Ascending aorta (tissue), 2 donors: ENCODE measurements around the gene ENDOG. TPM values are rescaled to one million over a fixed set of nuclear protein-coding genes. Genes with fewer than 3 reads are reported as not detected.
A peak's percentile ranks its signal among the peaks of the same experiment; 100 is the strongest.
"Not testable (repeated sequence)": the region's sequence is repeated elsewhere in the genome, so short reads cannot be mapped to it uniquely, and the experiment has no call there.

Experiments used
- DNase-seq, 2 donors: peaks; one replicate each; pipeline ENCODE4 v3.0.0-alpha.2; 2019; ENCODE audit warnings: low spot score in 2 of 2
- H3K27ac ChIP-seq, 2 donors: fragments of 200-600 bp; sonication (generic); one replicate each; pipeline ENCODE4 v1.5.1; 2016 to 2017; ENCODE audit warnings: mild to moderate bottlenecking in 1 of 2
- H3K27me3 ChIP-seq: fragments of 200-600 bp; sonication (generic); one replicate; pipeline ENCODE4 v1.5.1; 2017
- H3K36me3 ChIP-seq, 2 donors: fragments of 200-600 bp; sonication (generic); one replicate each; pipeline ENCODE4 v1.5.1; 2016
- H3K4me1 ChIP-seq, 2 donors: fragments of 200-600 bp; sonication (generic); one replicate each; pipeline ENCODE4 v1.5.1; 2016 to 2017; ENCODE audit warnings: mild to moderate bottlenecking in 1 of 2
- H3K4me3 ChIP-seq, 2 donors: fragments of 200-600 bp; sonication (generic); one replicate each; pipeline ENCODE4 v1.5.1; 2016 to 2017; ENCODE audit warnings: mild to moderate bottlenecking in 1 of 2
- H3K9me3 ChIP-seq, 2 donors: fragments of 200-600 bp; sonication (generic); one replicate each; pipeline ENCODE4 v1.5.1; 2016
- intact Hi-C: fragments of 100-400 bp; cut with DNase I; formaldehyde crosslinking; loops from one replicate; pipeline ENCODE4 v1.15.1; 2023
- total RNA-seq: library from RNA; depleted of rRNA; stranded (reverse); fragments of >200 nt; gene quantifications from one replicate; pipeline ENCODE4 v1.1.0, GENCODE V29; 2016
- TF ChIP-seq, protein P1 (sequence below), 3 experiments: fragments of 200-600 bp in 2 of 3; fragments of 450-650 bp in 1 of 3; sonication (generic) in 2 of 3; IDR thresholded peaks; one replicate each; pipeline ENCODE4 v1.5.1; 2016 to 2019; ENCODE audit warnings: antibody characterized with exemption in 3 of 3, mild to moderate bottlenecking in 1 of 3, moderate library complexity in 1 of 3

Gene ENDOG
- total RNA-seq, 1 donor from 2014 or later, result 59.4 TPM

DNA sequence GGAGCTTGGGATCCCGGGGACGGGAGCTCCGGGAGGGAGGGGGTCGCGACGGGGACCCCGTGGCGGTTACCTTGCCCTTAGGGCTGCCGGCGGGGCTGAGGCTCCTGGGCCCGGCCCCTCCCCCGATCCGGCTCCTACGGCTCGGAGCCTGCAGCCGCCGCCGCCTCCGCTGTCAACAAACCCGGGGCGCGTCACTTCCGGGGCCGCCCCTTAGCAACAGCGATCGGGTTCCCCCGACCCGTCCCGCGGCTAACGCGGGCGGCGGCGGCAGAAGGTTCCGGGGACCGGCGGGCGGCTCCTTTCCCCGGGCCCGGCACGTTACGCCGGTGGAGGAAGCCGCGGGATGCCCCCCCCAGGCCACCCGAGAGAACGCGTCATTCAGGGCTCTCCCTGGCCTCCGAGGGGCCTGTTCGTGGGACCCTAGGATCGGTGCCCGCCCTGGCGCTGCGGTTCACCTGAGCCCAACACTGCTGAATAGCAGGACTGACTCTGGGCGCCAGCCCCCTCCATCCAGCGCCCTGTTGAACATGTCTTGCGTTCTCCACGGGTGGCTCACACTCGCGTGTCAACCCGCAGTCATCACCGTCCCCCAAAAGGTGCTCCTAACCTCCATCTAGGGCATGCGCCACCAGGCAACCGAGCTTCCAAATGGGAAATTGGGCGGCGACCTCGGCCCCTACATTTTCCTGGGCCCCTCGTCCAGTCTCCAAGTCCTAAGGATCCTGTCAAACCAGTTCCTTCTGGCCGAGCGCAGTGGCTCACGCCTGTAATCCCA, 46.4 kb upstream of the ENDOG start, which contains the start of gene ZER1:
ZER1 (minus strand) TSS at position 183 of the 775 bp plus-strand sequence. CDS start 16,362 bp downstream, outside the sequence.
- Histone ChIP-seq H3K4me1 (peaks cover 0 to 23% of the 10 kb centered on the region in 2 donors), H3K4me3 (peak within 1 kb of the TSS; percentile 84 to 85), H3K27ac (peak within 1 kb of the TSS; percentile 88 to 95), H3K27me3 (no peaks in the 10 kb centered on the region), H3K9me3 (no peaks in the 10 kb centered on the region), H3K36me3 (no peaks in the 10 kb centered on the region)
- DNase-seq, result peak; percentile 56 to 95
- TF ChIP-seq, protein P1, sequence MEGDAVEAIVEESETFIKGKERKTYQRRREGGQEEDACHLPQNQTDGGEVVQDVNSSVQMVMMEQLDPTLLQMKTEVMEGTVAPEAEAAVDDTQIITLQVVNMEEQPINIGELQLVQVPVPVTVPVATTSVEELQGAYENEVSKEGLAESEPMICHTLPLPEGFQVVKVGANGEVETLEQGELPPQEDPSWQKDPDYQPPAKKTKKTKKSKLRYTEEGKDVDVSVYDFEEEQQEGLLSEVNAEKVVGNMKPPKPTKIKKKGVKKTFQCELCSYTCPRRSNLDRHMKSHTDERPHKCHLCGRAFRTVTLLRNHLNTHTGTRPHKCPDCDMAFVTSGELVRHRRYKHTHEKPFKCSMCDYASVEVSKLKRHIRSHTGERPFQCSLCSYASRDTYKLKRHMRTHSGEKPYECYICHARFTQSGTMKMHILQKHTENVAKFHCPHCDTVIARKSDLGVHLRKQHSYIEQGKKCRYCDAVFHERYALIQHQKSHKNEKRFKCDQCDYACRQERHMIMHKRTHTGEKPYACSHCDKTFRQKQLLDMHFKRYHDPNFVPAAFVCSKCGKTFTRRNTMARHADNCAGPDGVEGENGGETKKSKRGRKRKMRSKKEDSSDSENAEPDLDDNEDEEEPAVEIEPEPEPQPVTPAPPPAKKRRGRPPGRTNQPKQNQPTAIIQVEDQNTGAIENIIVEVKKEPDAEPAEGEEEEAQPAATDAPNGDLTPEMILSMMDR (IDR thresholded peaks at IDR 0.05), result peak in 1 of 3 experiments; percentile 14
- intact Hi-C loops, result loop anchor here (1.0 to 5.0 kb wide), 4 partner anchors 15 to 1050 kb away; partner anchors contain the start of genes PKN3, TBC1D13, TOR1A and ZDHHC12

- no peak overlapping the region for H3K27ac ChIP-seq
- no peaks in the 10 kb centered on the region for H3K36me3 ChIP-seq
- H3K27me3 ChIP-seq, result no peaks in the 10 kb centered on the region
- H3K4me3 ChIP-seq, result no peak overlapping the region
- peaks cover 0 to 23% of the 10 kb centered on the region in 2 donors for H3K4me1 ChIP-seq
- no peaks in the 10 kb centered on the region for H3K9me3 ChIP-seq
- TF ChIP-seq, protein P1 (IDR thresholded peaks at IDR 0.05), result no peak
- intact Hi-C loops, result loop anchor here (5.0 kb wide), 1 partner anchor 1049 kb away; the partner anchor contains the start of gene TOR1A
- no peak for DNase-seq
These were observed 45.3 kb upstream of the ENDOG start for GRCh38 chr9:128773049-128773448.

- TF ChIP-seq, protein P1 (IDR thresholded peaks at IDR 0.05), result no peak
- no peaks in the 10 kb centered on the region for H3K9me3 ChIP-seq
- no peaks in the 10 kb centered on the region for H3K27me3 ChIP-seq
- H3K36me3 ChIP-seq, result no peaks in the 10 kb centered on the region
- no peak for DNase-seq
- H3K4me1 ChIP-seq, result peaks cover 0 to 20% of the 10 kb centered on the region in 2 donors
- H3K4me3 ChIP-seq, result no peak overlapping the region
- intact Hi-C loops, result loop anchor here (5.0 kb wide), 1 partner anchor 1047 kb away; the partner anchor contains the start of gene TOR1A
- H3K27ac ChIP-seq, result no peak overlapping the region
These were observed 43.5 kb upstream of the ENDOG start for GRCh38 chr9:128774804-128775203.

GRCh38 chr9:128780093-128780492, 38.2 kb upstream of the ENDOG start:
- H3K4me3 ChIP-seq, DNase-seq, H3K27me3 ChIP-seq, H3K36me3 ChIP-seq, H3K9me3 ChIP-seq, H3K27ac ChIP-seq, intact Hi-C loops, H3K4me1 ChIP-seq: not testable (repeated sequence)

DNA sequence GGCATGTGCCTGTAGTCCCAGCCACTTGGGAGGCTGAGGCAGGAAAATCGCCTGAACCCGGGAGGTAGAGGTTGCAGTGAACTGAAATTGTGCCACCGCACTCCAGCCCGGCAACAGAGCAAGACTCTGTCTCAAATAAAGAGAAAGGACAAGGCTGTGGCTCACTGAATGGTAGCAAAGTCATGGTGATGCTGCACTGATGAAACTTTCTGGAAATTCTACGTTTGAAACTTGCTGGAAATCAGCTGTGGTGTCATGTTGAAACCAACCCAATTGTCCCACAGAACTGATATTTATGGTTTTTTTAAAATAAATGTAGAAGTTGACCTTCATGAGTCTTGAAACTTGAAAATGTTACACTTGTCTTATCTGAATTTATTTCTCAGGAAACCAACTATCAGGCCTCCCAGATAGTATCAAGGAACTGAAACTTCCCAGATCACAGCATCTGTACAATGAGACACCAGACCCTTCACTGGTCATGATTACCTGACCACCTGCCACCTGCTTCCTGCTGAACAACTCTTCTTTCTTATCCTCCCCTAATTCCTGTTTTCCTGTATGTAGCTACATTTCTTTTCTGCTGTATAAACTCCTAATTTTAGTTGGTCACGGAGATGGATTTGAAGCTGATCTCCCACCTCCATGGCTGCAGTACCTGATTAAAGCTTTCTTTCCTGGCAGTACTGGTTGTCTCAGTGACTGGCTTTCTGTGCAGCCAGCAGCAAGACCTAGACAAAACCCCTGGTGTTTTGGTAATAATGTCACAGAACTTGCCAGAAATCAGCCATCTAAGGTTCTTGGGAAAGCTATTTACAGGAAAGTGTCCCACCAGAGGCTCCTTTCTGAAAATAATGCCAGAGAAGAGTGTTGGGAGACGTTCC, 36.9 kb upstream of the ENDOG start:
- H3K4me3 ChIP-seq, result no peak overlapping the region
- H3K27me3 ChIP-seq, result no peaks in the 10 kb centered on the region
- no peak overlapping the region for H3K27ac ChIP-seq
- H3K9me3 ChIP-seq, result no peaks in the 10 kb centered on the region
- no peak for DNase-seq
- TF ChIP-seq, protein P1 (IDR thresholded peaks at IDR 0.05), result no peak
- intact Hi-C loops, result no loop called here
- H3K4me1 ChIP-seq, result no peaks in the 10 kb centered on the region
- no peaks in the 10 kb centered on the region for H3K36me3 ChIP-seq
